Right lobe of liver (tissue), 6 donors: ENCODE data around the gene LRRC10. TPM values are rescaled to one million over a fixed set of nuclear protein-coding genes. Genes with fewer than 3 reads are reported as not detected.

ENCODE experiments used
- ATAC-seq, 4 donors: fragments of 200-7000 bp; cut with Tn5 transposase; one replicate each; pipeline ENCODE4 v1.9.1; 2020; ENCODE audit warnings: mild to moderate bottlenecking in 4 of 4, moderate library complexity in 4 of 4
- DNase-seq, 3 donors: peaks; one replicate each; pipeline ENCODE4 v3.0.0-alpha.2; 2020
- H3K27ac ChIP-seq, 3 donors: fragments of 200-600 bp; one replicate each; pipeline ENCODE4 v1.8.0; 2022
- H3K27me3 ChIP-seq, 2 donors: fragments of 200-600 bp; one replicate each; pipeline ENCODE4 v1.8.0; 2022
- H3K36me3 ChIP-seq, 4 donors: fragments of 200-600 bp; sonication (generic) in 1 of 4; one replicate each; pipeline versions ENCODE4 v1.5.1 to v1.8.0; 2017 to 2022; ENCODE audit warnings: control low read depth in 1 of 4
- H3K4me1 ChIP-seq, 4 donors: fragments of 200-600 bp; sonication (generic) in 1 of 4; one replicate each; pipeline versions ENCODE4 v1.5.1 to v1.8.0; 2017 to 2022; ENCODE audit warnings: control low read depth in 1 of 4
- H3K4me3 ChIP-seq, 3 donors: fragments of 200-600 bp; one replicate each; pipeline ENCODE4 v1.8.0; 2022
- H3K9me3 ChIP-seq, 4 donors: fragments of 200-600 bp; sonication (generic) in 1 of 4; one replicate each; pipeline versions ENCODE4 v1.5.1 to v1.8.0; 2017 to 2022; ENCODE audit warnings: control low read depth in 1 of 4
- CTCF ChIP-seq, 4 donors: fragments of 200-600 bp in 3 of 4; fragments of 450-650 bp in 1 of 4; IDR thresholded peaks; one replicate each; pipeline versions ENCODE4 v1.5.1 to v1.8.0; 2016 to 2022; ENCODE audit warnings: antibody characterized with exemption in 4 of 4, mild to moderate bottlenecking in 2 of 4
- POLR2A ChIP-seq: fragments of 450-650 bp; IDR thresholded peaks from one replicate; pipeline ENCODE4 v1.6.1; 2017; ENCODE audit warnings: antibody characterized with exemption, mild to moderate bottlenecking
- WGBS: methylation state at CpG from one replicate; pipeline ENCODE4 v1.1.6; 2018; ENCODE audit warnings: low coverage, low lambda C conversion rate; ENCODE audit not compliant: insufficient coverage; ENCODE audit errors: missing lambda C conversion rate; 5-methylcytosine and 5-hydroxymethylcytosine counted together
- intact Hi-C, 2 donors: fragments of 100-400 bp; cut with DNase I; formaldehyde crosslinking; loops; one replicate each; pipeline versions ENCODE4 v1.11.2 to v1.14.1; 2022
- total RNA-seq, 6 experiments: library from RNA; depleted of rRNA in 2 of 6; stranded (reverse); fragments of >200 nt in 2 of 6; fragmentation: NEBNext Ultra II Directional in 3 of 6; extraction: Animal tissue kit (Norgen Biotek cat#: 25700) in 3 of 6; gene quantifications; one replicate each; pipeline versions ENCODE4 v1.1.0 to v1.2.4, GENCODE V29; 2016 to 2023
- donor health status: DM: no; HTN: yes; CAD: no.
- donor health status: DM: no; HTN: no; CAD: no.
- donor health status: DM: no; HTN: no; CAD: no.
- donor health status: DM: no; HTN: yes; CAD: no.
- donor health status: DM: no; HTN: yes; CAD: no.

LRRC10 gene
- total RNA-seq, 6 experiments from 2014 or later = not detected

DNA sequence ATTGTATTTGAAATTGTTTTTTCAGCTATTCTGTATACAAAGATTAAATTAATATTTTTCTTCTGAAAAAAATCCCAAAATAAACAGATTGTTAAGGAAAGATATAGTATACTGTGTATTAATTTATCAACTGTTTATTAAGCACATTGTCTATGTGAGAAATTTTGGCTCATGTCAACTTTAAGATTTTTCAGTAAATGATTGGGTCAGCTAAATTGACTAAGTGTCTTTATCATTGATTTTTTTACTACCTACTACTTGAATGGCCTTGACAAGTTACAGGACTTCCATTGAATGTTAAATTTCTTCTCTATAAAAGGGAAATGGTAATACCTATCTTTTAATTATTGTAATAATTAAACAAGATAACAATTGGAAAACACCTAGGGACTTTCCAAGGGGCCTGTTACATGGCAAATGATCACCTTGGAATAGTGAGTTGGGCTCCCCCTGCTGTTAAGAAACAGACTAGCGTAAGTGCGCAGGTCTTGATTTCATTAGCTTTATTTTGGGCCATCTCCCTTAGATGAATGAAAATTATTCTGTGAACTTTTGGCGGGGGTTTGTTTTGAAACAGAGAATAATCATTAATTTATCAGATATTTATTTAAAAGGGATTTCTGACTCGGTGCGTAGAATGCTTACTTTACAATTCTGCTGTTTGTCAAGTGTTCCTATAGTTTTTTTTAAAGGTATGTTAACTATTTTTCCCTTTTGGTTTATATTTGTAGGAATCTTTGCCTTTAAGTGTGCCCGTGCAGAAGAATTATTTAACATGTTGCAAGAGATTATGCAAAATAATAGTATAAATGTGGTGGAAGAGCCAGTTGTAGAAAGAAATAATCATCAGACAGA lies 39.9 kb downstream of the LRRC10 start:
- H3K36me3 ChIP-seq = peaks cover 9 to 49% (median 28%) of the 10 kb centered on the region in 4 donors
- no peaks in the 10 kb centered on the region for H3K9me3 ChIP-seq
- no peaks in the 10 kb centered on the region for H3K27me3 ChIP-seq
- TF ChIP-seq POLR2A = no peak
- peak; percentile 78 to 85 (median 82) for TF ChIP-seq CTCF (IDR thresholded peaks at IDR 0.05)
- H3K4me1 ChIP-seq = no peaks in the 10 kb centered on the region
- ATAC-seq = peak; percentile 83 to 93 (median 87)
- DNase-seq = no peak
- intact Hi-C loops = no loop called here
- H3K27ac ChIP-seq = no peak overlapping the region
- no peak overlapping the region for H3K4me3 ChIP-seq
- WGBS = 22% methylated on average over 6 of the region's 6 CpGs

DNA sequence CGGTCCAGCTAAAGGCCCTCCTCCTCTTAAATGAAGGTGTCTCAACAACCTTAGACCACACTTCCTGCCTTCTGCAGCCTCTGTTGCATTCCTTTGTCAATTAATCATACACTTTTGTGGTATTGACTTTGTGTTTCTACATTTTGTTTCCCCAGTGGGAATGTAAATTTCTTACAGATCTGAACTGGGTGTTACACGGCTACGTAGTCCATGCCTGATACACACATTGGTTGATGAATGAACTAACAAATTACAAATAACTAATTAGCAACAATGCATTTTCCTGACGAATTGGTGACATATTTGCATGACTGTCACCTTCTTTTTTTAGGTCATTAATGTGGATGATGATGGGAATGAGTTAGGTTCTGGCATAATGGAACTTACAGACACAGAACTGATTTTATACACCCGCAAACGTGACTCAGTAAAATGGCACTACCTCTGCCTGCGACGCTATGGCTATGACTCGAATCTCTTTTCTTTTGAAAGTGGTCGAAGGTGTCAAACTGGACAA lies 40.6 kb downstream of the LRRC10 start:
- no peak overlapping the region for H3K4me3 ChIP-seq
- H3K36me3 ChIP-seq = peaks cover 9 to 46% (median 26%) of the 10 kb centered on the region in 4 donors
- DNase-seq (no peak), ATAC-seq (no peak)
- H3K27ac ChIP-seq = no peak overlapping the region
- H3K4me1 ChIP-seq = no peaks in the 10 kb centered on the region
- WGBS = 89% methylated on average over 10 of the region's 10 CpGs
- H3K9me3 ChIP-seq = no peaks in the 10 kb centered on the region
- TF ChIP-seq CTCF (IDR thresholded peaks at IDR 0.05) (no peak), POLR2A (no peak)
- no peaks in the 10 kb centered on the region for H3K27me3 ChIP-seq
- intact Hi-C loops = no loop called here

- peaks cover 9 to 40% (median 20%) of the 10 kb centered on the region in 4 donors for H3K36me3 ChIP-seq
- ATAC-seq (no peak), DNase-seq (no peak)
- H3K27ac ChIP-seq = no peak overlapping the region
- WGBS = 67% methylated on average over 4 of the region's 4 CpGs
- intact Hi-C loops = no loop called here
- TF ChIP-seq CTCF (IDR thresholded peaks at IDR 0.05) (no peak), POLR2A (no peak)
- no peaks in the 10 kb centered on the region for H3K4me1 ChIP-seq
- H3K4me3 ChIP-seq = no peak overlapping the region
- no peaks in the 10 kb centered on the region for H3K9me3 ChIP-seq
- H3K27me3 ChIP-seq = no peaks in the 10 kb centered on the region
Measured at GRCh38 chr12:69569236-69569635, 41.5 kb downstream of the LRRC10 start.

DNA sequence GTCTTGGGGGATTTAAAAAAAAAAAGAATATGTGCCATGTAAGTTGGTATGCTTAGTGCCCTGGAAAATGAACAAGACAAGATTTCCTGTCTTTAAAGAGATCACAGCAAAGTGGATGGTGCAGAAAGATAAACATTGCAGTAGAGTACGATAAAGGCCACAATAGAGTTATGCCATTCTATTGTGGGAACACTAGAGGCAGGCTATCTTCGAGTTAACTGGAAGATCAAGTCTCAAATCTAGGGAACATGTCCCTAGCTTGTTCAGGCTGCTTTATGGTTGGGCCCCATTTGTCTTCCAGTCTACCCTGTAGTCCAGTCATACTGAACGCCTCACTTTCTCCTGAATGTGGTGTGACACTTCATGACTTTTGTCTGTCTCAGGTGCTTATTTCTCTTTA lies 44.1 kb downstream of the LRRC10 start:
- peaks cover 0 to 9% (median 0%) of the 10 kb centered on the region in 4 donors for H3K4me1 ChIP-seq
- ATAC-seq = no peak
- H3K4me3 ChIP-seq = no peak overlapping the region
- TF ChIP-seq CTCF (IDR thresholded peaks at IDR 0.05) (no peak), POLR2A (no peak)
- H3K36me3 ChIP-seq = peaks cover 0 to 16% (median 7%) of the 10 kb centered on the region in 4 donors
- no peak overlapping the region for H3K27ac ChIP-seq
- H3K27me3 ChIP-seq = no peaks in the 10 kb centered on the region
- intact Hi-C loops = no loop called here
- 90% methylated on average over 2 of the region's 3 CpGs for WGBS
- DNase-seq = no peak
- no peaks in the 10 kb centered on the region for H3K9me3 ChIP-seq
